ENCODE measurements around the gene TNFAIP6. TPM values are rescaled to one million over a fixed set of nuclear protein-coding genes. Genes with fewer than 3 reads are reported as not detected.

The TNFAIP6 gene
- total RNA-seq, 1 donor from 2014 or later = 0.29 TPM

DNA sequence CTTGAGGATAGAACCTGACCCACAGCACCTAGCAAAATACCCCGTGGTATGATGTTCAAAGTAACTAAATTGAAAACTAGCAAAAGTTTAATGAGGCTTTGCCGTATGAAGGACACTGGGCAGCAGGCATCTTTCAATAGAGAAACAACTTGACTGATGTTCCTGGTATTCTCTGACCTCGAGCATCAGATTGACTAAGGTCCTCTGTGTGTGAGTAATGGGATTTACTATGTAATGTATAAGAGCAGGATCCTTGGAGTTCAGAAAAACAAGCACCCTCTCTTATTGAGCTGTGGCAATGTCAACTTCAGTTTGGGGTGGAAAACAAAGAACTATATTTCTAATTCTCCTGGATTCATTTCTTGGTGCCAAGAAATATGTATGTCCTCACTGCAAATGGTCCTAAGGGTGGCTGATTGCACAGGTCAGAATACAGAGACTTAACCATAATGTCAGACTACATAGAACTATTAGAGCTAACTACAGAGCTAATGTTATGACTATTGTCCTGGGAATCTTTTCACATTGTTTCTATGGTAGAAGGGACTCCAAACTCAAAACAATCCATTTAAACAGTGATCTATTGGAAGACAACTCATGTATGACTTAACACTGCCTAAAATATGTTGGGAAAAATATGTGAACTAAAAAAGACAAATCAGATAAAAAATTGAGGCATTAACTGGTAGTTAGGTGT is 4.4 kb downstream of the TNFAIP6 start:
- Mint-ChIP-seq H3K4me3 (no peak overlapping the region), H3K36me3 (ENCODE audit: low read depth) (no peaks in the 10 kb centered on the region), H3K9me3 (no peaks in the 10 kb centered on the region), H3K27me3 (no peaks in the 10 kb centered on the region), H3K27ac (no peak overlapping the region), H3K4me1 (peaks cover 2% of the 10 kb centered on the region)
- POLR2A ChIA-PET = no interaction called here
- intact Hi-C loops (cut with micrococcal nuclease) = no loop called here
- ATAC-seq (ENCODE audit: low read depth) = no peak
- CTCF ChIA-PET = no interaction called here
- TF ChIP-seq, protein P1, sequence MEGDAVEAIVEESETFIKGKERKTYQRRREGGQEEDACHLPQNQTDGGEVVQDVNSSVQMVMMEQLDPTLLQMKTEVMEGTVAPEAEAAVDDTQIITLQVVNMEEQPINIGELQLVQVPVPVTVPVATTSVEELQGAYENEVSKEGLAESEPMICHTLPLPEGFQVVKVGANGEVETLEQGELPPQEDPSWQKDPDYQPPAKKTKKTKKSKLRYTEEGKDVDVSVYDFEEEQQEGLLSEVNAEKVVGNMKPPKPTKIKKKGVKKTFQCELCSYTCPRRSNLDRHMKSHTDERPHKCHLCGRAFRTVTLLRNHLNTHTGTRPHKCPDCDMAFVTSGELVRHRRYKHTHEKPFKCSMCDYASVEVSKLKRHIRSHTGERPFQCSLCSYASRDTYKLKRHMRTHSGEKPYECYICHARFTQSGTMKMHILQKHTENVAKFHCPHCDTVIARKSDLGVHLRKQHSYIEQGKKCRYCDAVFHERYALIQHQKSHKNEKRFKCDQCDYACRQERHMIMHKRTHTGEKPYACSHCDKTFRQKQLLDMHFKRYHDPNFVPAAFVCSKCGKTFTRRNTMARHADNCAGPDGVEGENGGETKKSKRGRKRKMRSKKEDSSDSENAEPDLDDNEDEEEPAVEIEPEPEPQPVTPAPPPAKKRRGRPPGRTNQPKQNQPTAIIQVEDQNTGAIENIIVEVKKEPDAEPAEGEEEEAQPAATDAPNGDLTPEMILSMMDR (IDR thresholded peaks at IDR 0.05) = no peak
- no peak for DNase-seq

DNA sequence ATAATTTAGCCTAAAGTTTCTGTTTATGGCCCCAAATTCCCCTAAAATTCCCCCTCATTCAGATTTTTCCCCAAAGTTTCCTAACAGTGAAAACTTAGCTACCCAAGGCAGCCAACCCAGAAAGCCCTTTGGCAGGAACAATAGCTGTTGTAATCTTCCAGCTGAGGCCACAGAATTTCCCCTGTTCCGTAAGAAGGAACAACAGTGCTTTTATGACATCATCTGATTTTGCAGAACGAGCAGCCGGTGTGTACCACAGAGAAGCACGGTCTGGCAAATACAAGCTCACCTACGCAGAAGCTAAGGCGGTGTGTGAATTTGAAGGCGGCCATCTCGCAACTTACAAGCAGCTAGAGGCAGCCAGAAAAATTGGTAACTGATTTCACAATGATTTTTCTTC is 6.3 kb downstream of the TNFAIP6 start:
- no peaks in the 10 kb centered on the region for H3K36me3 Mint-ChIP-seq (ENCODE audit: low read depth)
- no peak overlapping the region for H3K4me3 Mint-ChIP-seq
- no peaks in the 10 kb centered on the region for H3K9me3 Mint-ChIP-seq
- TF ChIP-seq, protein P1 (IDR thresholded peaks at IDR 0.05) = no peak
- POLR2A ChIA-PET = no interaction called here
- ATAC-seq (ENCODE audit: low read depth) (peak; percentile 45), DNase-seq (no peak)
- H3K4me1 Mint-ChIP-seq = peaks cover 2% of the 10 kb centered on the region
- H3K27ac Mint-ChIP-seq = no peak overlapping the region
- CTCF ChIA-PET = no interaction called here
- no peaks in the 10 kb centered on the region for H3K27me3 Mint-ChIP-seq
- intact Hi-C loops (cut with micrococcal nuclease) = no loop called here

DNA sequence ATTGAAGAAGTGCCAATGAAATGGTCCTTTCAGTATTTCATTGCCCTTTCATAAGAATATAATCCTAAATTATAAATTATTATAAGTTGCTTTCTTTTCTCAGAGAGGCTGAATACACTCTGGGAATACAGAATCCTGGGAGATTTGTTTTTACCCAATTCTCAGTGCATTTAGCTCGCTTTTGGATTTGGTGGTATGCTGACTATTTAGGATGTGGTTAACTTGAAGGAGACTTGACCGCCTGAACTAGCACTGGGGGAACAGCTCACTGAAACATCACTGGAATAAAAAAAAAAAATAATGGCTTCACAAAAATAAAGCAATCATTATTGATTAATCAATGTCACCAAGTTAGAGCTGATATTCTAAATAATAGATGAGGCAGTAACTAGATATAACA is 10.2 kb downstream of the TNFAIP6 start:
- Mint-ChIP-seq H3K4me1 (peaks cover 2% of the 10 kb centered on the region), H3K27me3 (peaks cover 2% of the 10 kb centered on the region), H3K27ac (no peak overlapping the region), H3K4me3 (no peak overlapping the region), H3K9me3 (no peaks in the 10 kb centered on the region), H3K36me3 (ENCODE audit: low read depth) (no peaks in the 10 kb centered on the region)
- intact Hi-C loops (cut with micrococcal nuclease) = no loop called here
- no peak for ATAC-seq (ENCODE audit: low read depth)
- no peak for DNase-seq
- TF ChIP-seq, protein P1 (IDR thresholded peaks at IDR 0.05) = no peak
- ChIA-PET CTCF (interaction anchor here (0.5 kb wide), 1 partner anchor 23 kb away, joined by 3 read pairs; no protein-coding TSS in a partner anchor), POLR2A (no interaction called here)

DNA sequence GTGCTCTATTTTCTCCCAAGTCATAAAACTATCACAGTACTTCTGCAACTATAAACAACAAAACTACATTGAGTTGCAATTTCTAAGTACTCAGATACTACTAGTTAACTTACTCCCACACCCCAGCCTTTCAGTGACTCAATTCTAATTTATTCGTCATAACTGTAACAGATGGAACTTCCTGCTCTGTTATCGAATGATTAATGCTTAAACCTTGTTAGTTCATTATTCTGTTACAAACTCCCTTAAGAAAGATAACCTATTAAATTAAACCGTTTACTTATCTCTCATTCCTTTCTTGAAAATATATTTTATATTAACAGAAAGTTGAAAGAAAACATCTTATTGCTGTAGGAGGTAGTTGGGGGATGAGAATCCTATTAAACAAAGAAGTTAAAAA is 17.0 kb downstream of the TNFAIP6 start:
- Mint-ChIP-seq H3K27ac (no peak overlapping the region), H3K27me3 (peaks cover 2% of the 10 kb centered on the region), H3K9me3 (no peaks in the 10 kb centered on the region), H3K4me1 (no peaks in the 10 kb centered on the region), H3K4me3 (no peak overlapping the region), H3K36me3 (ENCODE audit: low read depth) (no peaks in the 10 kb centered on the region)
- ChIA-PET CTCF (no interaction called here), POLR2A (no interaction called here)
- intact Hi-C loops (cut with micrococcal nuclease) = no loop called here
- TF ChIP-seq, protein P1 (IDR thresholded peaks at IDR 0.05) = no peak
- no peak for ATAC-seq (ENCODE audit: low read depth)
- no peak for DNase-seq

DNA sequence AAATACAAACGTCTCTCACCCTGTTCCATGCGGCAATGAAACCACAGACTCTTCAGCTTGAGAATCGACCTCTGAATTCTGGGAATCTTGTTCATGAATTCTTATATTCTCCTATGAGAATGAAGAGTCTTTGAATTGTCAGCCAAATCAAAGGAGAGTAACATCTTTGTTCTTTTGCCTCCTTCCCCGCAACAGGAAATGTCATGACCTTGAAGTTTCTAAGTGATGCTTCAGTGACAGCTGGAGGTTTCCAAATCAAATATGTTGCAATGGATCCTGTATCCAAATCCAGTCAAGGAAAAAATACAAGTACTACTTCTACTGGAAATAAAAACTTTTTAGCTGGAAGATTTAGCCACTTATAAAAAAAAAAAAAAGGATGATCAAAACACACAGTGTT is 21.8 kb downstream of the TNFAIP6 start:
- no peak overlapping the region for H3K27ac Mint-ChIP-seq
- intact Hi-C loops (cut with micrococcal nuclease) = no loop called here
- no peak overlapping the region for H3K4me3 Mint-ChIP-seq
- H3K36me3 Mint-ChIP-seq (ENCODE audit: low read depth) = no peaks in the 10 kb centered on the region
- ChIA-PET CTCF (no interaction called here), POLR2A (no interaction called here)
- H3K4me1 Mint-ChIP-seq = no peaks in the 10 kb centered on the region
- no peaks in the 10 kb centered on the region for H3K27me3 Mint-ChIP-seq
- DNase-seq (no peak), ATAC-seq (ENCODE audit: low read depth) (no peak)
- H3K9me3 Mint-ChIP-seq = no peaks in the 10 kb centered on the region
- TF ChIP-seq, protein P1 (IDR thresholded peaks at IDR 0.05) = no peak
